Measurements from ENCODE around the gene THEMIS2.
"Not testable (repeated sequence)": the region's sequence is repeated elsewhere in the genome, so short reads cannot be mapped to it uniquely, and the experiment has no call there.

Gene THEMIS2

DNA sequence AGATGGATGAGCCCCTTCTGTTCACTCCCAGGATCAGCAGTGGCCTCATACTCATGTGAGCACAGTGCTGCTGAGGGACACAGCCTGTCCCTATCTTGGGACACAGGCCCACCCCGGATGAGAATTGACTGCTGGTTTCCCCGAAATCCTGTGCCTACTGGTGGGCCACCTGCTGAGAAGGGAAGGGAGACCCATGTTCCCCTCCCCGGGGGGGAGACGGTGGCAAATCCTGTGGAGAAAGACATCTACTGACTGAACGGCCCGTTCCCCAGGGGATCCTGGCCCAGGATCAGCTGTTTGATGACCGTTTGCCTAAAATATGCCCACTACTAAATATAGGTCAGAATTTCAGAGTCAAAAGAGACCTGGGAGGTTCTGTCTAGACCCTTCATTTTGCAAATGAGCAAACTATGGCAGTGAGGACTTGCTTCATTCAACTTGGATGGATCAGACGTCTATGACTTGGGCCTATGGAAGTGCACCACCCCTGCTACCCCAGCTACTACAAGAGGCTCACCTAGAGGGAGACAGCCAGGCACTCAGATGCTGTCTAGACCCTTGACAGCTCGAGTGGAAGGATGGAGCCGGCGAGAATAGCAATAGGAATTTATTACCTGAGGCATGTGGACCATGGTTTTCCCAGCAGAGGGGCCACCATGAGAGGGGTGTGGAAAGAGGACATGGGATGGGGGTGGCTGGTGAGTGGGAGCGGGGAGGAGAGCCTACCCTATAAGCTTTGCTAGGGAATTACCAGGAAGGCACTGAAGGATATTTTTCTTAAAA is 15.6 kb upstream of the THEMIS2 start:
- TF ChIP-seq, protein P1, sequence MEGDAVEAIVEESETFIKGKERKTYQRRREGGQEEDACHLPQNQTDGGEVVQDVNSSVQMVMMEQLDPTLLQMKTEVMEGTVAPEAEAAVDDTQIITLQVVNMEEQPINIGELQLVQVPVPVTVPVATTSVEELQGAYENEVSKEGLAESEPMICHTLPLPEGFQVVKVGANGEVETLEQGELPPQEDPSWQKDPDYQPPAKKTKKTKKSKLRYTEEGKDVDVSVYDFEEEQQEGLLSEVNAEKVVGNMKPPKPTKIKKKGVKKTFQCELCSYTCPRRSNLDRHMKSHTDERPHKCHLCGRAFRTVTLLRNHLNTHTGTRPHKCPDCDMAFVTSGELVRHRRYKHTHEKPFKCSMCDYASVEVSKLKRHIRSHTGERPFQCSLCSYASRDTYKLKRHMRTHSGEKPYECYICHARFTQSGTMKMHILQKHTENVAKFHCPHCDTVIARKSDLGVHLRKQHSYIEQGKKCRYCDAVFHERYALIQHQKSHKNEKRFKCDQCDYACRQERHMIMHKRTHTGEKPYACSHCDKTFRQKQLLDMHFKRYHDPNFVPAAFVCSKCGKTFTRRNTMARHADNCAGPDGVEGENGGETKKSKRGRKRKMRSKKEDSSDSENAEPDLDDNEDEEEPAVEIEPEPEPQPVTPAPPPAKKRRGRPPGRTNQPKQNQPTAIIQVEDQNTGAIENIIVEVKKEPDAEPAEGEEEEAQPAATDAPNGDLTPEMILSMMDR (conservative IDR thresholded peaks at IDR 0.05; ENCODE audit: control insufficient read depth, insufficient read depth, low read depth, low read length) = no peak
- DNase-seq (ENCODE audit: low read depth) = no peak

GRCh38 chr1:27857552-27857951 is 14.8 kb upstream of the THEMIS2 start:
- H3K4me3 ChIP-seq (ENCODE audit: control insufficient read depth, low read depth, low read length); DNase-seq (ENCODE audit: low read depth): not testable (repeated sequence)

More for the DNA sequence above, 15.6 kb upstream of the THEMIS2 start:
- H3K4me3 ChIP-seq (ENCODE audit: control insufficient read depth, low read depth, low read length) = no peak overlapping the region

GRCh38 chr1:27858072-27858948 is 14.0 kb upstream of the THEMIS2 start:
- peak; percentile 86 for DNase-seq (ENCODE audit: low read depth)
- peak overlapping the region; percentile 14 for H3K4me3 ChIP-seq (ENCODE audit: control insufficient read depth, low read depth, low read length)
- TF ChIP-seq, protein P1 (conservative IDR thresholded peaks at IDR 0.05; ENCODE audit: control insufficient read depth, insufficient read depth, low read depth, low read length) = peak; percentile 98

GRCh38 chr1:27858949-27859576 is 13.3 kb upstream of the THEMIS2 start:
- TF ChIP-seq, protein P1 (conservative IDR thresholded peaks at IDR 0.05; ENCODE audit: control insufficient read depth, insufficient read depth, low read depth, low read length) = no peak
- DNase-seq (ENCODE audit: low read depth) = no peak
- H3K4me3 ChIP-seq (ENCODE audit: control insufficient read depth, low read depth, low read length) = no peak overlapping the region

GRCh38 chr1:27861436-27861835 is 10.9 kb upstream of the THEMIS2 start:
- DNase-seq (ENCODE audit: low read depth) = no peak
- no peak overlapping the region for H3K4me3 ChIP-seq (ENCODE audit: control insufficient read depth, low read depth, low read length)
- TF ChIP-seq, protein P1 (conservative IDR thresholded peaks at IDR 0.05; ENCODE audit: control insufficient read depth, insufficient read depth, low read depth, low read length) = no peak

GRCh38 chr1:27862004-27862403 is 10.3 kb upstream of the THEMIS2 start:
- TF ChIP-seq, protein P1 (conservative IDR thresholded peaks at IDR 0.05; ENCODE audit: control insufficient read depth, insufficient read depth, low read depth, low read length) = no peak
- H3K4me3 ChIP-seq (ENCODE audit: control insufficient read depth, low read depth, low read length) = no peak overlapping the region
- no peak for DNase-seq (ENCODE audit: low read depth)
